HG02840 (cell line): Measurements from ENCODE around the gene FAM168B.
"Not testable (repeated sequence)": the region's sequence is repeated elsewhere in the genome, so short reads cannot be mapped to it uniquely, and the experiment has no call there.

Source experiments
- ATAC-seq: cut with Tn5 transposase; IDR thresholded peaks from one replicate; pipeline ENCODE4 v1.9.1; 2021; ENCODE audit warnings: mild to moderate bottlenecking, moderate library complexity, moderate number of reproducible peaks; ENCODE audit not compliant: unreplicated experiment, low FRiP score

Gene FAM168B, protein sequence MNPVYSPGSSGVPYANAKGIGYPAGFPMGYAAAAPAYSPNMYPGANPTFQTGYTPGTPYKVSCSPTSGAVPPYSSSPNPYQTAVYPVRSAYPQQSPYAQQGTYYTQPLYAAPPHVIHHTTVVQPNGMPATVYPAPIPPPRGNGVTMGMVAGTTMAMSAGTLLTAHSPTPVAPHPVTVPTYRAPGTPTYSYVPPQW

DNA sequence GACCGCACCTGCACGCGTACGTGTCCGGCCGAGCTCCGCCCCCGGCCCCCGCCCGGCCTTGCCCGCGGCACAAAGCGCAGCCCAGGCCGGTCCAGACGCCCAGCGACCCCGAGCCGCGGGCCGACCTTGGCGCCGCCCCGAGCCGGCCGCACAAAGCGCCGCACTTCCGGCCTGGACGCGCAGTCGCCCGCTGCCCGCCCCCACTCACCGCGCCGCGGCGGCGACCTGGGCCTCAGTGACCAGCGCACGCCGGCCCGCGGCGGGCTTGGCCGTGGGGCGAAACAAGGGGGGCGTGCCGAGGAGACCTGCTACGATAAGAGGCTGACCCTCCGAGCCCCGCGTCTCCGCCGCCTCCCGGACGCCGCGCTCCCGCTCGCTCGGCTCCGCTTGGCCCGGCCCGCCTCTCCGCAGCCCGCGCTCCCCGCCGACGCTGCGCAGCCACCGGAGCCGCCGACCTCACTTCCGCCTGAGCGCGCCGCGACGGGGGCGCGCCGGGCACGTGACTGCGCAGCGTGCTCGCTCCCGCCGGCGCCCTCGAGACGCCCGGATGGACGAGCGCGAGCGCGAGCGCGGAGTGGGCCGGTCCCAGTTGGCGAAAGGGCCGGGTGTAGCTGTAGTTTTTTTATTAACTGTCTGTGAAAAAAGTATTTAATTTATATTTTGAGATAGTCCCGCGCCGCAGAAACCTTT is at the start of gene FAM168B:
Gene FAM168B, minus strand, starts transcription at position 455 of the 690 bp plus-strand sequence. CDS start 10,814 bp downstream, outside the sequence.
- peak; percentile 81 for ATAC-seq

DNA sequence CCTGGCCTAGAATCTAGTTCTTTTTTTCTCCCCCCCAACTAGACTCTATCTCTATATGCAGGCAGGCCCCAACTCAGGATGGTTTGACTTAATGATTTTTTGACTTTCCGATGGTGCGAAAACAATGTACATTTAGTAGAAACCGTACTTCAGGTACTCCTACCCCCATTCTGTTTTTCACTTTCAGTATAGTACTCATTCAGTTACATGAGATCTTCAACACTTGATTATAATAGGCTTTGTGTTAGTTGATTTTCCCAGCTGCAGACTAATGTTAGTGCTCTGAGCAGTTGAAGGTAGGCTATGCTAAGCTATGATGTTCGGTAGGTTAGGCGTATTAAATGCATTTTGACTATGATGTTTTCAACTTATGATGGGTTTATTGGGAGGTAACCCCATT is 49.6 kb upstream of the FAM168B start:
- no peak for ATAC-seq

DNA sequence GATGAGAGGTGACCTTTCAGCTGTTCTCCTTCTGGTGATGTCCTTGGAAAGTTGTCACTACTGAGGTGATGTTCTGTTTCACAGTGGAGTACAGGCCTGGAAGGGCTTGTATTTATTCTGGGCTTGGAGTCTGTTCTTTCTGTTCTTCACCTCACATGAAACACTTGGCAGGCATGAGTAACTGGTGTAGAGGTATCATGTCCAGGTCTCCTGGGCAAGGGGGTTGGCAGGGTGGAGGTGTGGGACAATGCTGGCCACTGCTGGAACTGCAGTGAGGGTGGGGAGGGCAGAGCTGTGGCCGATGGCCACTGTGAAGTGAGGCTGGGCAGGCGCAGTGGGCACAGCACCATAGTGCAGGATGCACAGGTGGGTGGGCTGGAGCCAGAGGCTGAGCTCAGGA is 47.3 kb upstream of the FAM168B start:
- no peak for ATAC-seq

DNA sequence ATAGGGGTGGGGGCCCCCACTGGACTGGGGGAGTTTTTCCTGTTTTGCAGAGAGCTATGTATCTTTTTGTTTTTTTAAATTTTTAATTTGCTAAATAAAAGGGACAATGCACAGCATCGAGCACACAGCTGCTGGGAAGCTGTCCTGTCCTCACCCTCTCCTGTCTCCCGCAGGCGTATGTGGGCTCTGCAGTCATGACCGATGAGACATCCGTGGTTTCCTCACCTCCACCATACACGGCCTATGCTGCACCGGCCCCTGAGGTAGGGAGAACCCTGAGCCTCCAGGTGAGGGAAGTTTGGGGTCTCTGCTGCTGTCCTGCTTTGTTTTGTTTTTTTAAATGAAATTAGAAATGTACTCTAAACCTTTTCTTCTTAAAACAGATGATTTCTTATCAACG is 39.5 kb upstream of the FAM168B start:
- ATAC-seq = no peak

DNA sequence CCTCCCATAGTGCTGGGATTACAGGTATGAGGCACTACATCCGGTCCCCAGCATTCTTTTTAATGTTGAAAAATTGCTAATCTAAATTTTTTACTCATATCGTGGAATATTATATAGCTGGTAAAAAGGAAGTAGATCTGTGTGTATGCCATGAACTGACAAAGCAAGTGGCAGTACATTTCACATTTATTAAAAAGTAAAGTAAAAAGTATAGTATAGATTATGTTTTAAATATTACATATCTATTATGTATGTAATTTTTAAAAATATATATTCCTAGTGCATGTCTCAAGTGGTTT is 37.0 kb upstream of the FAM168B start:
- no peak for ATAC-seq

DNA sequence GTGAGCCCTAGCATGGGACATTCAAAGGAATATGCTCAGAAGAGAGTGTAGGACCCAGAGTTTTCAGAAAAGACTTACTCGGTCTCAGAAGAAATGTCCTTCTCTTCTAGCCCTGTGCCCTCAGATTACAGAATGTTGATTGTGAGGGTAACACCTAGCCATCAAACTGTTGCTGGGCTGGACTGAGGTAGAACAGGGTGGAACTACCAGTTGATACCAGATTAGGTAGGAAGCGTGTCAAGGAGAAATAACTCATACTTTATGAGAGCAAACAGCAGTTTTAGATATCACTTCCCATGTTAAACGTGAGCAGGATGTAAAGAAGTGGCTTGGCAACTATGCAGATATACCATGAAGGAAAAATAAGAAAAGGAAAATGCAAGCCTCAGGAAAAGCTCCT is 34.7 kb upstream of the FAM168B start:
- no peak for ATAC-seq

DNA sequence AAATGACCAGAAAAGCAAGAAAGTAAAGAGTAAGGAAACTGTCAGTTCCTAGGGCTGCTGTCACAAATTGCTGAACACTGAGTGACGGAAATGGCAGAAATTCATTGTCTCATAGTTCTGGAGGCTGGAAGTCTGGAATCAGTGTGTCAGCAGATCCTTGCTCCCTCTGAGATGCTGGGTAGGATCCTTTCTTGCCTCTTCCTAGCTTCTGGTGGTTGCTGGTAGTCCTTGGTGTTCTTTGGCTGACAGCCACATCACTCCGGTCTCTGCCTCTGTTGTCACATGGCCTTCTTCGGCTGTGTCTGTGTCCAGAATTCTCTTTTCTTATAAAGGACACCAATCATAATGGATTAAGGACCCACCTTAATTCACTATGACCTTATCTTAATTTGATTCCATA is 33.8 kb upstream of the FAM168B start:
- no peak for ATAC-seq

DNA sequence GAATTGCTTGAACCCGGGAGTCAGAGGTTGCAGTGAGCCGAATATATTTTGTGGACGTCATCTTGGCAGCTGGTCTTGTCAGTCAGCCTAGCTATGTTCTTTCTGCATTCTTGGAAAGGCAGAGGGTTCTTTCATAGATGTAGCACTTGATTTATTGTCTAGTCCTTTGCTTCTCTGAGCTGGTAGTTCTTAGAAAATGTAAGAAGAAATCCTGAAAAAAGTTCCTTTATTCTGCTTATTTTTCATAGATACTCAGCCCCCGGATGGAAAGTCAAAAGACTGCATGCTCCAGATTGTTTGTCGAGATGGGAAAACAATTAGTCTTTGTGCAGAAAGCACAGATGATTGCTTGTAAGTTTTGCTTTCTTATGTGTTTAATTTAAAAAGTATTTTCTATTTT is 33.2 kb upstream of the FAM168B start:
- ATAC-seq = no peak

DNA sequence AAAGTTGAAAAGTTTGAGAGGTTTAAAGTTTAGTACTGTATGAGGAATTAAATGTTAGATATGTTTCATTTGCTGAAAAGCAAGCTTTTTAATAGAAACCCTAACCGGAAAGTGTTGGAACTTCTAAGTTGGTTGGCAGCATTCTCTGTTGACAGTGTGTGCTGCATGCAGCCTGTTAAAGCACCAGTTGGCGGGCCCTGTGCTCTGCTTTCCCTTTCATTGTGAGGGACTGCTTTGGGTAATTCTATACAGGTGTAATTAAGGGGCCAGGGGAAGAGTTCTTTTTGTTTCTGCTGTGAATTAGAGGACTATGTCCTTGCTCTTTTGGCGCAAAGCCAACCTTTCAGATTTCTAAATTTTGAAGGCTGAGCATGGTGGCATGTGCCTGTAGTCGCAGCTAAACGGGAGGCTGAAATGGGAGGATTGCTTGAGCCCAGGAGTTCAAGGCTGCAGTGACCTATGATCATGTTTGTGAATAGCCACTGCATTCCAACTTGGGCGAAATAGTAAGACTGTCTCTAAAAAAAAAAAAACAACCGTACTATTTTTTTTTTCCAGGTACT is 32.0 kb upstream of the FAM168B start:
- ATAC-seq = no peak

DNA sequence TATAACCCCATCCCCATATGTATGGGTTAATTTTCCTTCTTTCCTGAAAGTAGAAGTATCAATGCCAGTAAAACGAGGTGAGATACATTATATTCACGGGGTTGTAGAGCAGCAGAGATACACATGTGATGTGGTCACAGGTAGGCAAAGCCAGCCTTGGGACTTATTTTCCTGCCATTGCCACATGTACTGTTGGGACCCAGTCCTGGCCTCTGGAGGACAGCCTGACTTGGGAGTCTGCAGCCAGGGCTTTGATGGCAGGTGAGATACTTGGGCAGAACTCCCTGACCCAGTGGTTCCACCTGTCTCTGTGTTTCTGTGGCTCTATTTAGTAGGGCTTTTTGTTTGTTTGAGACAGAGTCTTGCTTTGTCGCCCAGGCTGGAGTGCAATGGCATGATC is 29.9 kb upstream of the FAM168B start:
- ATAC-seq = no peak

DNA sequence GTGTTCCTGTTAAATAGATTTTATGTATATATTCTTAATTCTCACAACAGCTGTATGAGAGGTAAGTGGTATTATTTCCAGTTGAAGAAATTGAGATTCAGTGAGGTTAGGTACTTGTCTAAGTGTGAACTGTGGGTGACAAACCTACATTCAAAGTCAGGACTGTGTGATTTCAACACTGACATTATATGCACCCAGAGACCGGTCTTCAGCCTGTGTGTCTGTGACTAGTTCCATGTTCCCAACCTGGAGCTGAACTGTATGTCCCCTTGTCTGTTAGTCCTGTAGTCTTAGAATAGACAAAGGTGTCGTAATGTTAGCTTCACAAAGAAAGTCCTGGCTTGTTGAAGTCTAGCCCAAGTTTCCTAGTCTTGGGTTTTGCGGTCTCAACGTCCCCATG is 29.2 kb upstream of the FAM168B start:
- no peak for ATAC-seq

DNA sequence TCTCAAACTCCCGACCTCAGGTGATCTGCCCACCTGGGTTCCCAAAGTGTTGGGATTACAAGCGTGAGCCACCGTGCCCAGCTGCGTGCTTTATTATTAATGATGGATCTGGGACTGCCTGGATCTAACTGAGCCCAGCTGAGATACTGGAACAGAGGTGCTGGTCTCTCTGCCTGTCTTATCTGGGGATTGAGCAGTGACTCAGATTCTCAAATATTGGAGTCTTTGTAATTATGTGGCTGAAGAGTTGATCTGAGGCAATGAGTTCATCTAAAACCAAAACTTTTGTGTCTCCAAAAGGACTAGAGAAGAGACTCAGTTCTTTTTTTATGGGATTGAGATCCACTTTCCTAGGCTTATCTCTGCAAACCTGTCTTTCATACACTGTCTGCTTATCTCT is 28.2 kb upstream of the FAM168B start:
- no peak for ATAC-seq

DNA sequence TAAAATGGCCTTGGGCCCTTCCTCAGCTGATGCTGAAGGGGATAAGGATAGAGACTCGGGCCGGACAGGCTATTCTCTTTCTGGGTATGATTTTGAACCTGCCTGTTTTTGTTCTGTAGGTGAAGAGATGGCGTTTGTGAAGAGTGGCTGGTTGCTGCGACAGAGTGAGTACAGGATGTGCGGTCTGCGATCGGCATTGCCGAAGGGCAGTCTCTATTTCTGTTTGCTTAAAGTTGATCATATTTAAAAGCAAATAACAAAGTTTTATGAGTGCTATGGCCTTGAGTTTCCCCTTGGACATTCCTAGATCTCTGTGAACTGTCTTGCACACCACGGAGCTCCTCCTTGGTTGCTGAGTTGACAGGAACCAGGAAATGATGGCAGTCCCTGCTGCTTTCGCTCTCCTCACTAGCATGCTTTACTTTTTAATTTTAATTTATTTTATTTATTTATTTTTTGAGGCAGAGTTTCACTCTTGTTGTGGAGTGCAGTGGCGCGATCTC is 27.6 kb upstream of the FAM168B start:
- no peak for ATAC-seq

DNA sequence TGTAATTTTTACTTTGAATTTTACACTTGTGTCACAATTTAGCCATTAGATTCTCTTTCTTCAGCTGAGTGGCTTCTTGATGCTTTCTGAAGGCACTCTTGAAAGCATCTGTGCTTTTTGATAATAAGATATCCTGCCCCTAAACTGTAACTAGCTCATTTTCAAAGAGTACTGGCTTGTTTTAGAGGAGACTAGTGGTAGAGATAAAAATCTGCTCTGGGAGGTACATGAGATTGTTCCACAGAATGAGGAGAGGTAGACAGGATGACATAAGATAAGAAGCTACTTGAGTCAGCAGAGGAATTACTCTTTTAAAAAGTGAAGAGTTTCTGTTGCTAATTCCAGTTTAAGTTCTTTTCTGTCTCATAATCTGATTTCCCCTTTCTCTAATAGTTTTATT is 22.5 kb upstream of the FAM168B start:
- no peak for ATAC-seq

DNA sequence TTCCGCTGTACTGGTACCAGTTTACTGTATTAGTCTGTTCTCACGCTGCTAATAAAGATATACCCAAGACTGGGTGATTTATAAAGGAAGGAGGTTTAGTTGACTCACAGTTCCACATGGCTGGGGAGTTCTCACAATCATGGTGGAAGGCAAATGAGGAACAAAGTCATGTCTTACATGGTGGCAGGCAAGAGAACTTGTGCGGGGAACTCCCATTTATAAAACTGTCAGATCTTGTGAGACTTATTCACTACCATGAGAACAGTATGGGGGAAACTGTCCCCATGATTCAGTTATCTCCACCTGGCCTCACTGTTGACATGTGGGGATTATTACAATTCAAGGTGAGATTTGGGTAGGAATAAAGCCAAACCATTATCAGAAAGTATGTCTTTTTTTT is 21.7 kb upstream of the FAM168B start:
- ATAC-seq = not testable (repeated sequence)

DNA sequence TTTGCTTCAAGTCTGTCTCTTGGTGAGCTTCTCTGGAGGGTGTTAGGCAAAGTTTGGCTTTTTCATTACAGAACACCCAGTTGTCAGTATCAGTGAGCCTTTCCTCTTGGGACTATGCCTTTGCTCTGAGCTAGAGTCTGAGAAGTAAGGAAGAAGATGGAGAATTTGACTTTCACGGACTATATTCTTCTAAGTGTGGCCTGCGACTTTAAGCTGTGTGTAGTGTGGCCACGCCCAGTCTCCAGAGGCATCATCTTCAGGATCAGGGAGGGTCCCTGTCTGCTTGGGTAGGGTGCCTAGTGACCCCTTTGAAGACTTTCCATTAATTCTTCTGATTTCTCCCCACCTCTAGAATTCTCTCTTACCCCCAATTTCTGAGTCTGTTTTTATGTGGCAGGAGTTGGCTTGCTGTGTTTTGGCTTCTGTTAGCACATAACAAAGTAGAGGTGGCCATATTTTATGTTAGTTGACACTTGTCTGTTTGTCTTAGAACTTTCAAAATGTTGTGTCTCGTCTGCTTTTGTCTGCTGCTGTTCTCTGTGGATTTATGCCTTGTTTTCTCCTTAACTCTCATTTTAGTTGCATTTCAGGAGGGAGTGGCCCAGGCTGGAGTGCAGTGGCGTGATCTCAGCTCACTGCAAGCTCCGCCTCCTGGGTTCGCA is 20.4 kb upstream of the FAM168B start:
- no peak for ATAC-seq

DNA sequence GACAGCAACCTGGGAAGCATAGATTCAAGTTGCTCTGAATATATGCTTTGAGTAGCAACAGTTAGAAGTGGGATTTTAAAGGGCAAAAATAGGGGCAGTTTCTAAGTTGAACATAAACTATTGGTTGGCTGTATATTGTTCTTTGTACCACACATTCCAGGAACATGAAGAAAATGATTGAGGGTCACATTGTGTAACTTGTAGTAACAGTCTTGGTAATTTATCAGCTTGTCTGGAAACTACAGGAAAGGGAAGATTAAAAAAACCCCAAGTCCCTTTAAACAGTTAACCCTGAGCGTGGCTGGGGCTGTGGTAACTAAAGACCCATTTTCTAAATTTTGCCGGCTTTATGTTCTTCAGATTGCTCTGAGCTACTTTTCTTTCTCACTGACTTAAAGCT is 19.3 kb upstream of the FAM168B start:
- no peak for ATAC-seq

DNA sequence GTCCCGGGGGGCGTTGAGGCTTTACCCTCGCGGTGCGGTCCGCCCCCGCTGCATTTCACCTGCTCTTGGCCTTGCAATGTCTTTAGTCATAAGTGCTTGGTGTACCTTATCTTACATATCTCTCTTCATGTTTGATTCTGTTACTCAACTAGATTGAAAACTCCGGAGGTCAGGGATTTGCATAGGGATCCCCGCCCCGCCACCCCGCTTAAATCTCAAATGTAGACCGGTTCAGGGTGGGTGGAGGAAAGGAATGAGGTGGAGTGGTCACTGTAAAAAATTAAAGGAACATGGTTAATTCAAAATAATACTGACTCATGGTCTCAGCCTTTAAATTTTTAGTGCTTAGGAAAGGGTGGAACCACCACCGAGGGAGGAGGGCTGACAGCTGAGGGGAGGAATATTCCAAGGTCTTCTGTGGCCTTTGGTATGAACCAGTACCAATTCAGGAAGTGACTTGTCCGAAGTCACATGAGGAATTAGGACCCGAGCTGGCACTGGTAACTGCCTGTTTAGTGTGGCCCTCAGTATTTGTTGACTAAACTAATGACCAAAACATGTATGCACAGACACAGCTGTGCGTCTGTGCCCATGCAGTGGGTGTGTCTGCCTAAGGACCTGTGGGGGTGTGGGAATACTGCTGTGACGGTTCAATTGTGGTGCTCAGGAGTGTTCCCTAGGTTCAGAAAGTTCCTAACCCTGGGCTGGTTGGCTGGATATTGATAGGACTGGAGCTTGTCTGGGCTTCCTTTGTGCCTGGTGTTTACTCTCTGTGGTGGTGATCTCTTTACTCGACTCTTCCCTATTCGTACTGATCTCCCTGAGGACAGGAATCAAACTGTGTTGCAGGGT is 12.9 kb upstream of the FAM168B start:
- peak; percentile 28 for ATAC-seq

DNA sequence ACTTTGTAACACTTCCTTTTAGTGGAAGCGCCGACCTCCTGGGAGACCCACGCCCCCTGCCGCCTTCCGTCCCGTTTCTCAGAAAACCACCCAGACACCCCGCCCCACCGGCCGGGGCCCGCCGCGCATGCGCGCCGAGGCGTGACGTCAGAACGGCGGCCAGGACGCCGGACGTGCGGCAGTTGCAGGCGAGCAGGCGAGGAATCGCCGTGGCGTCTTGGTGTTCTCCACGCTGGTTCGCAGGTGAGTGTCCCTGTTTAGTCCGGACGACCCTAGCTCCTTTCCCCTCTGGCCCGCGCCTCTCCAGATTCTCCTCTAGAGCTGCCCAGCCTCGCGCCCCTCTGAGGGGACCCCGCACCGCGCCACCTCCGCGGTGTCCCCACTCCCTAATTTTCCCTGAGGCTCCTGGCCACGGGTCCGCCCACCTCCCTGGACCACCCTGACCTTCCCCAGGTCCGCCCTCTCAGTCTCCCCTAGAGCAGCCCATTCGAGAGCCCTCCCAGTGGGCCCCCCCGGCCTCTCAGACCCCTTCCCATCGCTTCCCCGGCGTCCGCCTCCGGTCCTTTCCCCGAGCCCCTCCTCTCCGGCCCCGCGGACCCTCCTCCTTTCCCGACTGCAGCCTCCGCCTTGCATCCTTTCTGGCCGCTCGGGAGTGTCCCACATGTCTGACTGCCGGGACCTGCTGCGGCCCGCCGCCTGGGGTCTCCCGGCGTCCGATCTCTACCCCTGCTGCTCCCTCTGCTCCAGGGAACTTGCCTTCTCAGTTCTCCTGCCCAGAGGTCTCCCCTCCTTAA is 12.1 kb upstream of the FAM168B start, which contains the start of gene PLEKHB2:
Gene PLEKHB2, plus strand, starts transcription at position 181 of the 794 bp plus-strand sequence. CDS start 15,606 bp downstream, outside the sequence.
- peak; percentile 85 for ATAC-seq
